H1 (cell line): ENCODE results near the gene VGLL2. TPM values are rescaled to one million over a fixed set of nuclear protein-coding genes. Genes with fewer than 3 reads are reported as not detected.

ENCODE experiments used
- CHD2 ChIP-seq: IDR thresholded peaks from 2 replicates; pipeline ENCODE4 v1.6.1; 2012; ENCODE audit warnings: low read length, improper control_type of control experiment
- GTF2F1 ChIP-seq: IDR thresholded peaks from 2 replicates; pipeline ENCODE4 v1.6.1; 2012; ENCODE audit warnings: low read depth, low read length, improper control_type of control experiment, borderline replicate concordance
- KDM1A ChIP-seq: fragments of 200-600, 300-600 bp; sonication (generic); IDR thresholded peaks from 2 replicates; pipeline ENCODE4 v1.7.1; 2016; ENCODE audit warnings: mild to moderate bottlenecking, low read length, borderline replicate concordance
- NANOG ChIP-seq: IDR thresholded peaks from 2 replicates; pipeline ENCODE4 v1.6.1; 2011; ENCODE audit warnings: low read length, low read depth, mild to moderate bottlenecking, inconsistent platforms; ENCODE audit not compliant: insufficient read depth, poor library complexity, severe bottlenecking
- PHF8 ChIP-seq: fragments of 200-600 bp; sonication (generic); conservative IDR thresholded peaks from 2 replicates; pipeline ENCODE4 v1.7.1; 2012; ENCODE audit warnings: low read depth, mild to moderate bottlenecking, inconsistent platforms, low read length, moderate library complexity
- POU5F1 ChIP-seq: IDR thresholded peaks from 2 replicates; pipeline ENCODE4 v1.6.1; 2011; ENCODE audit warnings: low read depth, mild to moderate bottlenecking, low read length, moderate library complexity
- SIRT6 ChIP-seq: IDR thresholded peaks from one replicate; pipeline ENCODE4 v1.7.1; 2012; ENCODE audit warnings: low read length, inconsistent platforms
- SIX5 ChIP-seq: IDR thresholded peaks from 2 replicates; pipeline ENCODE4 v1.6.1; 2011; ENCODE audit warnings: mild to moderate bottlenecking, low read depth, low read length
- TAF1 ChIP-seq: IDR thresholded peaks from 2 replicates; pipeline ENCODE4 v1.6.1; 2011; ENCODE audit warnings: mild to moderate bottlenecking, low read depth, low read length
- TAF7 ChIP-seq: optimal IDR thresholded peaks from 2 replicates; pipeline ENCODE3; 2011; ENCODE audit warnings: low read depth, mild to moderate bottlenecking, inconsistent platforms, low read length, moderate library complexity, borderline replicate concordance
- polyA plus RNA-seq, 7 experiments: library from polyadenylated mRNA; depleted of rRNA in 3 of 7; stranded (reverse) in 5 of 7; unstranded in 2 of 7; fragments of >200 nt in 5 of 7; fragments of 200-250 nt in 2 of 7; gene quantifications; 1 replicate in 5 of 7; 2 replicates in 1 of 7; 4 replicates in 1 of 7; pipeline versions ENCODE4 v1.2.1 to v1.2.3, GENCODE V29; 2011 to 2013; ENCODE audit warnings: missing spikeins in 2 of 7, mixed read lengths in 2 of 7
- total RNA-seq: library from RNA; stranded (reverse); fragmentation: NEBNext Ultra II Directional; extraction: Animal tissue kit (Norgen Biotek cat#: 25700); gene quantifications from 2 replicates; pipeline ENCODE4 v1.2.1, GENCODE V29; 2021

Gene VGLL2
- total and polyA plus RNA-seq, 2 of the 8 experiments (the other 6 are each of a cell fraction or from before 2014, with no cell fraction given), result not detected

- TF ChIP-seq NANOG, result no peak
- no peak for TF ChIP-seq TAF7
- TF ChIP-seq TAF1, result no peak
- no peak for TF ChIP-seq KDM1A
- no peak for TF ChIP-seq SIX5
- no peak for TF ChIP-seq PHF8
- no peak for TF ChIP-seq GTF2F1
- no peak for TF ChIP-seq SIRT6
- no peak for TF ChIP-seq POU5F1
- no peak for TF ChIP-seq CHD2
- TF ChIP-seq, all 59 proteins: peak for 0
Measured at GRCh38 chr6:117309611-117310010, 44.3 kb downstream of the VGLL2 start (continued).
